ENCODE data around the gene KIAA1549. TPM values are rescaled to one million over a fixed set of nuclear protein-coding genes. Genes with fewer than 3 reads are reported as not detected.

KIAA1549 gene
- total and polyA plus RNA-seq, 2 of the 8 experiments (the other 6 are each of a cell fraction or from before 2014, with no cell fraction given) = 6.5 to 17.3 TPM

DNA sequence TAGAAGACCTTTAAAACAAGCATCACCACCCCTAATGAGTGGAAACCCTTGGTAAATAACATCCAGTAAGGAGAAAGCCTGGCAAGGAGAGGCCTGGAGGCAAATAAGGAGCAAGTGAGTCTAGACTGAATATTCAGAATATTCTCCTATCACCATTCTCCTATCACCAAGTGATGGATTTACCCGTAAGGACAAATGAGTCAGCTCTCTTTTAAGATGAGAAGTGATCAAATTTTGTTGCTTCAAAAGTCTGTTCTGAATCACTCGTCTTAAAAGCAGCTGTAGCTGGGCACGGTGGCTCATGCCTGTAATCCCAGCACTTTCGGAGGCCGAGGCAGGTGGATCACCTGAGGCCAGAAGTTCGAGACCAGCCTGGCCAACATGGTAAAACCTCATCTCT lies 28.4 kb downstream of the KIAA1549 start:
- Histone ChIP-seq H2AK5ac (ENCODE audit: low read depth, low read length) (no peak overlapping the region), H3K4me2 (ENCODE audit: insufficient read depth in 1 of 2, low read depth in 2 of 2, low read length in 2 of 2) (no peak overlapping the region), H2AFZ (ENCODE audit: low read length) (no peak overlapping the region), H2BK20ac (ENCODE audit: low read length) (no peak overlapping the region), H3K9me3 (ENCODE audit: insufficient read depth in 2 of 2, low read depth in 1 of 2, low read length in 1 of 2) (no peaks in the 10 kb centered on the region), H4K91ac (replicated peaks; ENCODE audit: insufficient read length, low read length) (no peak overlapping the region), H3K27me3 (replicated peaks in 1 of 4; ENCODE audit: control insufficient read depth in 3 of 4, extremely low read depth in 1 of 4, insufficient read depth in 3 of 4, low read length in 3 of 4) (no peaks in the 10 kb centered on the region), H3K79me1 (ENCODE audit: low read depth, low read length) (peaks cover 13% of the 10 kb centered on the region), H3K79me2 (ENCODE audit: control insufficient read depth in 1 of 2, insufficient read depth in 2 of 2, low read length in 2 of 2) (peaks cover 6 to 55% of the 10 kb centered on the region in 2 experiments; a peak in 3 of 4 replicates), H3K23me2 (ENCODE audit: low read depth, low read length) (no peaks in the 10 kb centered on the region), H3K4me1 (replicated peaks in 1 of 4; ENCODE audit: control insufficient read depth in 3 of 4, insufficient read depth in 4 of 4, low read length in 3 of 4) (peaks cover 0 to 4% (median 0%) of the 10 kb centered on the region in 4 experiments; a peak in 3 of 7 replicates), H2BK120ac (replicated peaks; ENCODE audit: low read depth, low read length) (no peak overlapping the region), H3K23ac (ENCODE audit: insufficient read length) (no peak overlapping the region), H3K9ac (replicated peaks in 1 of 4; ENCODE audit: extremely low read depth in 1 of 4, low read depth in 3 of 4, low read length in 3 of 4) (no peak overlapping the region), H3K14ac (ENCODE audit: insufficient read length) (no peak overlapping the region), H3K4me3 (ENCODE audit: extremely low read depth in 1 of 4, insufficient read depth in 2 of 4, low read depth in 3 of 4, low read length in 4 of 4) (no peak overlapping the region), H3K56ac (replicated peaks; ENCODE audit: insufficient read length, low read depth, low read length) (no peak overlapping the region), H2BK12ac (ENCODE audit: low read depth, low read length) (no peak overlapping the region), H3K27ac (ENCODE audit: low read depth, low read length) (no peak overlapping the region), H4K20me1 (replicated peaks in 1 of 2; ENCODE audit: control insufficient read depth in 1 of 2, insufficient read depth in 2 of 2, low read length in 2 of 2) (peaks cover 2 to 4% of the 10 kb centered on the region in 2 experiments), H3K18ac (ENCODE audit: extremely low read depth, low read length) (no peak overlapping the region), H4K5ac (ENCODE audit: insufficient read length, low read depth, low read length) (no peak overlapping the region), H3K36me3 (ENCODE audit: control insufficient read depth in 2 of 4, insufficient read depth in 4 of 4, low read length in 3 of 4) (no peaks in the 10 kb centered on the region), H4K8ac (ENCODE audit: extremely low read depth, insufficient read depth, low read length) (no peak overlapping the region), H3K4ac (replicated peaks; ENCODE audit: insufficient read length, low read depth, low read length) (no peak overlapping the region), H2BK5ac (ENCODE audit: low read depth, low read length) (no peak overlapping the region), H2BK15ac (ENCODE audit: low read length) (no peak overlapping the region)
- DNase-seq (ENCODE audit: low read depth in 1 of 2, low spot score in 2 of 2) (no peak), FAIRE-seq (no peak)
- ChIA-PET POLR2A (ENCODE audit: partially characterized antibody) (interaction anchor here (1.8 kb wide), 1 partner anchor 20 kb away, joined by 5 read pairs; no protein-coding TSS in a partner anchor), CTCF (ENCODE audit: partially characterized antibody) (interaction anchor here (0.9 to 1.8 kb wide), 5 partner anchors 16 to 67 kb away, joined by 3 to 6 read pairs (median 3); no protein-coding TSS in a partner anchor)
- TF ChIP-seq JUND (IDR thresholded peaks at IDR 0.05; ENCODE audit: low read length) (no peak), SP2 (IDR thresholded peaks at IDR 0.05; ENCODE audit: low read length) (no peak), EGR1 (IDR thresholded peaks at IDR 0.05; ENCODE audit: borderline replicate concordance, low read depth, low read length) (no peak), CTBP2 (IDR thresholded peaks at IDR 0.05; ENCODE audit: borderline replicate concordance, insufficient read depth, insufficient read length, low read length) (no peak)
- 97% methylated on average over 6 of the region's 6 CpGs; no CpG with 5 or more reads in 1 of the 2 experiments for WGBS, 2 experiments (ENCODE audit: extremely low coverage in 1 of 2, insufficient coverage in 1 of 2, insufficient read length in 1 of 2, insufficient replicate concordance in 2 of 2, low coverage in 1 of 2, low lambda C conversion rate in 2 of 2, missing lambda C conversion rate in 1 of 2)

All from H1 (cell line).